ENCODE results near the gene GCSAM. TPM values are rescaled to one million over a fixed set of nuclear protein-coding genes. Genes with fewer than 3 reads are reported as not detected.

Gene GCSAM, protein sequence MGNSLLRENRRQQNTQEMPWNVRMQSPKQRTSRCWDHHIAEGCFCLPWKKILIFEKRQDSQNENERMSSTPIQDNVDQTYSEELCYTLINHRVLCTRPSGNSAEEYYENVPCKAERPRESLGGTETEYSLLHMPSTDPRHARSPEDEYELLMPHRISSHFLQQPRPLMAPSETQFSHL
- polyA plus RNA-seq (ENCODE audit: low read depth in 6 of 6) = 10 to 100 TPM; 24.3 to 84.9 (median 41.6) TPM

- Mint-ChIP-seq H3K27me3 (no peaks in the 10 kb centered on the region), H3K9me3 (no peaks in the 10 kb centered on the region), H3K36me3 (peaks cover 0 to 3% of the 10 kb centered on the region in 2 donors), H3K4me1 (peaks cover 78 to 96% (median 91%) of the 10 kb centered on the region in 3 donors), H3K4me3 (peak within 1 kb of the TSS; percentile 83 to 99 (median 94)), H3K27ac (peak within 1 kb of the TSS; percentile 93 to 99 (median 98))
- DNase-seq (peak; percentile 83), ATAC-seq (ENCODE audit: low read depth in 2 of 2) (peak; percentile 73 to 77)
Observed at GRCh38 chr3:112132975-112133448, at the start of gene GCSAM. Gene GCSAM (minus strand): TSS chr3:112133248. CDS start chr3:112133120, 128 bp downstream.

DNA sequence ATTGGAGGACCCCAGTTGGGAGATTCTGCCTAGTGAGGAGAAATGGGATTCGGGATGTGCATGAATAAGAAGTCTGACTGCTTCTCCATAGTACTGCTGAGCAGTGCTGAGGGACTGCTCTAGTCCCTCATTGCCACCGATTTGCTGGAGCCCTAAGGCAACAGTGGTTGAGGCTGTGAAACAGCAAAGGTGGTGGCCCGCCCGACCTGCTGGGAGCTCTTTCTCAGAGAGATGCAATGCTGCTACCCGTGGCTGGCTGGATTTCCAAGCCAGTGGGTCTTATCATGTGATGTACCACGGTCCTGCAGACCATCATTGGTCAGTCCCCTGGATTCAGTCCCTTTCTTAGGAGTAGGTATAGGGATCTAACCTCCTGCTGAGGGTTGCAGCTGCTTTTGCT is 42.6 kb upstream of the GCSAM start:
- Mint-ChIP-seq H3K27ac (no peak overlapping the region), H3K4me3 (no peak overlapping the region), H3K27me3 (no peaks in the 10 kb centered on the region), H3K9me3 (peaks cover 0 to 5% (median 0%) of the 10 kb centered on the region in 7 donors), H3K36me3 (peaks cover 0 to 12% of the 10 kb centered on the region in 2 donors), H3K4me1 (no peaks in the 10 kb centered on the region)
- ATAC-seq (ENCODE audit: low read depth in 2 of 2) (no peak), DNase-seq (no peak)

DNA sequence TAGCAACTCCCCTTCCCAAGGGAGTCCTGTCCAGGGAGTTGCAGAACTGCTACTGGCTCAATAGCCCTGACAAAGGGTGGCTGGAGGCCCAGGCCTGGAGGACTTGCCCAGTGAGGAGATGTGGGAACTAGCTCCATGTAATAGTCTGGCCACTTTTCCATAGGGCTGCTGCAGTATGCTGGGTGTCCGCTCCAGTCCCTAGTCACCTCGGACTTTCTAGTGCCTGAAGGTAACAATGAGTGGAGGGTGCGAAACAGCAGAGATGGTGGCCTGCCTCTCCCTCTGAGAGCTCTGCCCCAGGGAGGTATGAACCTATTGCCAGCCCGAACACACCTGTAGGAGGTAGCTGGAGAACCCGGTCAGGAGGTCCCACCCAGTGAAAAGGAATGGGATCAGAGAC is 42.0 kb upstream of the GCSAM start:
- no peaks in the 10 kb centered on the region for H3K27me3 Mint-ChIP-seq
- H3K36me3 Mint-ChIP-seq = peaks cover 0 to 12% of the 10 kb centered on the region in 2 donors
- H3K4me1 Mint-ChIP-seq = no peaks in the 10 kb centered on the region
- no peak overlapping the region for H3K4me3 Mint-ChIP-seq
- H3K27ac Mint-ChIP-seq = no peak overlapping the region
- DNase-seq (no peak), ATAC-seq (ENCODE audit: low read depth in 2 of 2) (no peak)
- peaks cover 0 to 5% (median 0%) of the 10 kb centered on the region in 7 donors for H3K9me3 Mint-ChIP-seq

DNA sequence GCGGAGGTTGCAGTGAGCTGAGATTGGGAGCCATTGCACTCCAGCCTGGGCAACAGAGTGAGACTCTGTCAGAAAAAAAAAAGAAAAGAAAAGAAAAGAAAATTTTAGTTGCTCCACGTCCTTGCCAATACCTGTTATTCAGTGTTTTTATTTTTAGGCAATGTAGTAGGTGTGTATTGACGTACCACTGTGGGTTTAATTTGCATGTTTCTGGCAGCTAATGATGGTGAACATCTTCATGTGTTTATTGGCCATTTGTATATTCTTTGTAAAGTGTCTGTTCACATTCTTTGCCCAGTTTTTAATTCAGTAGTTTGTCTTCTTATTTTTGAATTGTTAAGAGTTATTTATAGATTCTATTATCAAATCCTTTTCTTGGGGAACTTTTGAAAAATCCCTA is 38.1 kb upstream of the GCSAM start:
- H3K36me3 Mint-ChIP-seq = peaks cover 0 to 9% of the 10 kb centered on the region in 2 donors

GRCh38 chr3:112170046-112170445 is 37.0 kb upstream of the GCSAM start:
- Mint-ChIP-seq H3K27ac (no peak overlapping the region), H3K9me3 (peaks cover 0 to 5% (median 2%) of the 10 kb centered on the region in 7 donors), H3K36me3 (peaks cover 0 to 8% of the 10 kb centered on the region in 2 donors), H3K27me3 (peaks cover 0 to 3% (median 0%) of the 10 kb centered on the region in 3 donors), H3K4me1 (peaks cover 11 to 15% (median 12%) of the 10 kb centered on the region in 3 donors), H3K4me3 (no peak overlapping the region)
- DNase-seq (no peak), ATAC-seq (ENCODE audit: low read depth in 2 of 2) (no peak)

More for the DNA sequence above, 38.1 kb upstream of the GCSAM start:
- peaks cover 0 to 5% (median 2%) of the 10 kb centered on the region in 7 donors for H3K9me3 Mint-ChIP-seq
- DNase-seq (no peak), ATAC-seq (ENCODE audit: low read depth in 2 of 2) (peak in 1 of 2 donors; percentile 37)
- no peak overlapping the region for H3K4me3 Mint-ChIP-seq
- peaks cover 0 to 3% (median 0%) of the 10 kb centered on the region in 3 donors for H3K27me3 Mint-ChIP-seq
- peak overlapping the region in 2 of 6 donors; percentile 17 to 24 for H3K27ac Mint-ChIP-seq
- H3K4me1 Mint-ChIP-seq = peaks cover 11 to 15% (median 12%) of the 10 kb centered on the region in 3 donors

GRCh38 chr3:112167758-112168157 is 34.7 kb upstream of the GCSAM start:
- ATAC-seq (ENCODE audit: low read depth in 2 of 2) = peak; percentile 81 to 95
- Mint-ChIP-seq H3K9me3 (peaks cover 0 to 7% (median 4%) of the 10 kb centered on the region in 7 donors), H3K27ac (peak overlapping the region in 2 of 6 donors; percentile 22 to 70)

DNA sequence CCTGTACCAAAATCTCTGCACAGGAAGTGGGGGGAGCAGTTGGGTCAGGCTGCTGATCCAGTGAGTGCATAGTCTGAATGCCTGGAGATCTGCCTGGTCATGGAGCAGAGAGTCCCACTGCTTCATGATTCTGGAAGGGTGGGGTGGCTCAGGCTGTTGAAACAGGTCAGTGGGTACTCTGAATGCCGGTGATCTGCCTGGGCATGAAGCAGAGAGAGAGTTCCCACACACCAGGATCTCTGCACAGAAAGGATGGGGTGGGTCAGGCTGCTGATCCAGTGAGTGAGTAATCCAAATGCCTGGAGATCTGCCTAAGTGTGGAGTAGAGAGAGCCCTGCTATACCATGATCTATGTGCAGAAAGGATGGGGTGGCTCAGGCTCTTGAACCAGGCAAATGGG is 16.1 kb upstream of the GCSAM start:
- H3K4me3 Mint-ChIP-seq = peak overlapping the region in 1 of 8 donors; percentile 62
- H3K27ac Mint-ChIP-seq = peak overlapping the region in 1 of 6 donors; percentile 27
- DNase-seq = no peak
- no peak for ATAC-seq (ENCODE audit: low read depth in 2 of 2)
- no peaks in the 10 kb centered on the region for H3K27me3 Mint-ChIP-seq
- H3K9me3 Mint-ChIP-seq = peaks cover 7 to 37% (median 32%) of the 10 kb centered on the region in 7 donors
- H3K36me3 Mint-ChIP-seq = peaks cover 0 to 44% of the 10 kb centered on the region in 2 donors
- H3K4me1 Mint-ChIP-seq = no peaks in the 10 kb centered on the region

More at GRCh38 chr3:112167758-112168157, 34.7 kb upstream of the GCSAM start:
- peaks cover 11 to 15% (median 12%) of the 10 kb centered on the region in 3 donors for H3K4me1 Mint-ChIP-seq
- peaks cover 0 to 3% (median 0%) of the 10 kb centered on the region in 3 donors for H3K27me3 Mint-ChIP-seq
- peaks cover 0 to 3% of the 10 kb centered on the region in 2 donors for H3K36me3 Mint-ChIP-seq
- no peak overlapping the region for H3K4me3 Mint-ChIP-seq
- peak; percentile 31 for DNase-seq

DNA sequence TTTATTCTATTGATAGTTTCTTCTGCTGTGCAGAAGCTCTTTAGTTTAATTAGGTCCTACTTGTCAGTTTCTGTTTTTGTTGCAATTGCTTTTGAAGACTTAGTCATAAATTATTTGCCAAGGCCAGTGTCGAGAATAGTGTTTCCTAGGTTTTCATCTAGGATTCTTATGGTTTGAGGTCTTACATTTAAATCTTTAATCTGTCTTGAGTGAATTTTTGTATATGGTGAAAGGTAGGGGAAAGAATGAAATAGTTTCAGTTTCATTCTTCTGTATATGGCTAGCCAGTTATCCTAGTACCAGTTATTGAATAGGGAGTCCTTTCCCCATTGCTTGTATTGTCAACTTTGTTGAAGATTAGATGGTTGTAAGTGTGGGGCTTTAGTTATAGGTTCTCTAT is 10.6 kb upstream of the GCSAM start:
- peaks cover 0 to 6% (median 0%) of the 10 kb centered on the region in 3 donors for H3K4me1 Mint-ChIP-seq
- H3K9me3 Mint-ChIP-seq = peaks cover 7 to 40% (median 28%) of the 10 kb centered on the region in 7 donors
- H3K27me3 Mint-ChIP-seq = no peaks in the 10 kb centered on the region
- ATAC-seq (ENCODE audit: low read depth in 2 of 2) (no peak), DNase-seq (no peak)
- peaks cover 0 to 36% of the 10 kb centered on the region in 2 donors for H3K36me3 Mint-ChIP-seq
- H3K27ac Mint-ChIP-seq = no peak overlapping the region
- no peak overlapping the region for H3K4me3 Mint-ChIP-seq

DNA sequence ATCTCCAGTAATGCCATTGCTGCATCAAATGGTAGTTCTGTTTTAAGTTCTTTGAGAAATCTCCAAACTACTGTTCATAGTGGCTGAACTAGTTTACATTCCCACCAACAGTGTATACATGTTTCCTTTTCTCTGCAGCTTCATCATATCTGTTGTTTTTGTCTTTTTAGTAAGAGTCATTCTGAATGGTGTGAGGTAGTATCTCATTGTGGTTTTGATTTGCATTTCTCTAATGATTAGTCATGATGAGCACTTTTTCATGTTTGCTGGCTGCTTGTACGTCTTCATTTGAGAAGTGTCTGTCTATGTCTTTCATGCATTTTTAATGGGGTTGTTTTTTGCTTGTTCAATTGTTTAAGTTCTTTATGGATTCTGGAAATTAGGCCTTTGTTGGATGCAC is 10.2 kb upstream of the GCSAM start:
- Mint-ChIP-seq H3K4me3 (no peak overlapping the region), H3K27me3 (no peaks in the 10 kb centered on the region), H3K27ac (no peak overlapping the region), H3K4me1 (peaks cover 0 to 8% (median 2%) of the 10 kb centered on the region in 3 donors), H3K36me3 (peaks cover 0 to 33% of the 10 kb centered on the region in 2 donors), H3K9me3 (peaks cover 7 to 39% (median 26%) of the 10 kb centered on the region in 7 donors)
- no peak for DNase-seq
- peak in 1 of 2 donors; percentile 21 for ATAC-seq (ENCODE audit: low read depth in 2 of 2)

GRCh38 chr3:112141293-112141692 is 8.2 kb upstream of the GCSAM start:
- H3K4me1 Mint-ChIP-seq = peaks cover 17 to 26% (median 20%) of the 10 kb centered on the region in 3 donors
- H3K27ac Mint-ChIP-seq = no peak overlapping the region
- no peaks in the 10 kb centered on the region for H3K27me3 Mint-ChIP-seq
- H3K9me3 Mint-ChIP-seq = peaks cover 0 to 21% (median 12%) of the 10 kb centered on the region in 7 donors
- no peak overlapping the region for H3K4me3 Mint-ChIP-seq
- ATAC-seq (ENCODE audit: low read depth in 2 of 2) (no peak), DNase-seq (no peak)
- peaks cover 0 to 13% of the 10 kb centered on the region in 2 donors for H3K36me3 Mint-ChIP-seq

- H3K27ac Mint-ChIP-seq = peak overlapping the region in 1 of 6 donors; percentile 78
- ATAC-seq (ENCODE audit: low read depth in 2 of 2) = no peak
- peaks cover 0 to 16% (median 7%) of the 10 kb centered on the region in 7 donors for H3K9me3 Mint-ChIP-seq
- no peak for DNase-seq
- no peaks in the 10 kb centered on the region for H3K27me3 Mint-ChIP-seq
- H3K4me3 Mint-ChIP-seq = no peak overlapping the region
- peaks cover 0 to 7% of the 10 kb centered on the region in 2 donors for H3K36me3 Mint-ChIP-seq
- H3K4me1 Mint-ChIP-seq = peaks cover 23 to 33% (median 27%) of the 10 kb centered on the region in 3 donors
Observed at GRCh38 chr3:112140584-112140983, 7.5 kb upstream of the GCSAM start.

DNA sequence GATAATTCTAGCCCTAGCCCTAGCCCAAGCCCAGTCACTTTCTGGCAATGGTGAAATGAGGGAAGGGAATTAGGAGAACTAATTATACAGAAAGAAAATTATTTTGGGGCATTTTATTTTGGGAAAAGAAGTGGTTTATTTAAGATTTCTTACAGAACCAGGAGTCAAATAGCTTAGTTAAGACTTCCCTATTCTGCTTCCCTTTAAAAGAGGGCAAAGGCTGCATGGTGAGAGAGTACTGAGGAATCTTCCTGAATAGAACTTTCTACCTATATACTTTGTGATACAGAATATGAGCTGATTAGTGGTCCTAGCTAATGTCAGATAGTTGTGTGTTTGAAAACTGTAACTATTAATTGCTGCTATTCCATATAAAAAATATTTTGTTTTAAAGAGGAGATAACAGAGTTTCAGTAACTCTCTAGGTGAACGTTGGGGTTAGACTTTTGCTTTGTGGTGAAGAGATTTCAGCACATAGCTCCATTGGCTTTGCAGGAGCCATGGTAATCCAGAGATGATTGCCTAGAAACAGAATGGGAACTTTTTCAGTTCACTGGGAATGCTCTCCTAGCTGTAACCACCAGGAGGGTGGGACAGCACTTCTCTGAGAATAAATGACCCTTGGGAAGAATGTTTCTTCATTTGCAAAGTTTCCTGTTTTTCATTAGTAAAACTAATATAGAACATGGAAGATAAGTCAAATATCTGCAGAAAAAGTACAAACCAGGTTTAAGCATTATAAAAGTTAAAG is 5.3 kb upstream of the GCSAM start:
- no peak for DNase-seq
- Mint-ChIP-seq H3K36me3 (no peaks in the 10 kb centered on the region), H3K27ac (peak overlapping the region in 2 of 6 donors; percentile 7 to 67), H3K9me3 (peaks cover 0 to 3% (median 2%) of the 10 kb centered on the region in 7 donors), H3K4me3 (no peak overlapping the region), H3K27me3 (no peaks in the 10 kb centered on the region), H3K4me1 (peaks cover 38 to 50% (median 49%) of the 10 kb centered on the region in 3 donors)
- ATAC-seq (ENCODE audit: low read depth in 2 of 2) = no peak

GRCh38 chr3:112137781-112138180 is 4.7 kb upstream of the GCSAM start:
- Mint-ChIP-seq H3K27ac (peak overlapping the region in 2 of 6 donors; percentile 24 to 77), H3K9me3 (no peaks in the 10 kb centered on the region), H3K4me1 (peaks cover 44 to 55% (median 55%) of the 10 kb centered on the region in 3 donors), H3K27me3 (no peaks in the 10 kb centered on the region), H3K36me3 (no peaks in the 10 kb centered on the region), H3K4me3 (no peak overlapping the region)
- DNase-seq (no peak), ATAC-seq (ENCODE audit: low read depth in 2 of 2) (no peak)
